Astrocyte (in vitro differentiated cells and primary cell): ENCODE measurements around the gene REC114.

Experiments used
- CTCF ChIP-seq: IDR thresholded peaks from 2 replicates; pipeline ENCODE4 v1.5.1; 2011; ENCODE audit warnings: low read depth, mild to moderate bottlenecking, inconsistent platforms, low read length, moderate library complexity; ENCODE audit not compliant: insufficient read depth
- EZH2 ChIP-seq: IDR thresholded peaks from 2 replicates; pipeline ENCODE4 v1.6.1; 2012; ENCODE audit warnings: mild to moderate bottlenecking, low read length, inconsistent platforms; ENCODE audit not compliant: insufficient read depth

- TF ChIP-seq CTCF, result peak; percentile 25
- TF ChIP-seq EZH2, result no peak
Measured at GRCh38 chr15:73564255-73564654, 121.3 kb downstream of the REC114 start.
